ENCODE measurements around the gene LMO7.

Gene LMO7

GRCh38 chr13:75628801-75629200, 7.3 kb upstream of the LMO7 start:
- Histone ChIP-seq H3K9me3 (ENCODE audit: control insufficient read depth, low read depth, low read length) (no peaks in the 10 kb centered on the region), H3K9ac (ENCODE audit: low read length) (no peak overlapping the region), H3K4me1 (ENCODE audit: control insufficient read depth, low read depth, low read length) (no peaks in the 10 kb centered on the region), H3K27me3 (ENCODE audit: control insufficient read depth, insufficient read depth, low read length) (no peaks in the 10 kb centered on the region), H3K36me3 (ENCODE audit: control insufficient read depth, low read depth, low read length) (no peaks in the 10 kb centered on the region), H3K4me3 (ENCODE audit: low read length) (no peak overlapping the region), H3K27ac (ENCODE audit: low read length) (no peak overlapping the region)

GRCh38 chr13:75633285-75633684, 2.8 kb upstream of the LMO7 start:
- H3K4me3 ChIP-seq (ENCODE audit: low read length), result no peak overlapping the region
- H3K9ac ChIP-seq (ENCODE audit: low read length), result no peak overlapping the region
- H3K36me3 ChIP-seq (ENCODE audit: control insufficient read depth, low read depth, low read length), result no peaks in the 10 kb centered on the region
- peaks cover 10% of the 10 kb centered on the region for H3K4me1 ChIP-seq (ENCODE audit: control insufficient read depth, low read depth, low read length)
- H3K9me3 ChIP-seq (ENCODE audit: control insufficient read depth, low read depth, low read length), result no peaks in the 10 kb centered on the region
- no peak overlapping the region for H3K27ac ChIP-seq (ENCODE audit: low read length)
- peaks cover 34% of the 10 kb centered on the region for H3K27me3 ChIP-seq (ENCODE audit: control insufficient read depth, insufficient read depth, low read length)

GRCh38 chr13:75635101-75635827, 866 bp upstream of the LMO7 start:
- H3K9me3 ChIP-seq (ENCODE audit: control insufficient read depth, low read depth, low read length), result no peaks in the 10 kb centered on the region
- no peak overlapping the region for H3K27ac ChIP-seq (ENCODE audit: low read length)
- H3K27me3 ChIP-seq (ENCODE audit: control insufficient read depth, insufficient read depth, low read length), result peaks cover 46% of the 10 kb centered on the region
- H3K36me3 ChIP-seq (ENCODE audit: control insufficient read depth, low read depth, low read length), result no peaks in the 10 kb centered on the region
- peak overlapping the region; percentile 74 for H3K4me3 ChIP-seq (ENCODE audit: low read length)
- H3K9ac ChIP-seq (ENCODE audit: low read length), result peak overlapping the region; percentile 22
- peaks cover 13% of the 10 kb centered on the region for H3K4me1 ChIP-seq (ENCODE audit: control insufficient read depth, low read depth, low read length)

- H3K27ac ChIP-seq (ENCODE audit: low read length), result no peak overlapping the region
- H3K4me3 ChIP-seq (ENCODE audit: low read length), result peak overlapping the region; percentile 74
- H3K9ac ChIP-seq (ENCODE audit: low read length), result peak overlapping the region; percentile 30
- no peaks in the 10 kb centered on the region for H3K36me3 ChIP-seq (ENCODE audit: control insufficient read depth, low read depth, low read length)
- no peaks in the 10 kb centered on the region for H3K9me3 ChIP-seq (ENCODE audit: control insufficient read depth, low read depth, low read length)
- peaks cover 46% of the 10 kb centered on the region for H3K27me3 ChIP-seq (ENCODE audit: control insufficient read depth, insufficient read depth, low read length)
- peaks cover 14% of the 10 kb centered on the region for H3K4me1 ChIP-seq (ENCODE audit: control insufficient read depth, low read depth, low read length)
Measured at GRCh38 chr13:75636436-75637180, 478 bp downstream of the LMO7 start.

GRCh38 chr13:75637181-75637750, 1.1 kb downstream of the LMO7 start:
- Histone ChIP-seq H3K27ac (ENCODE audit: low read length) (no peak overlapping the region), H3K36me3 (ENCODE audit: control insufficient read depth, low read depth, low read length) (no peaks in the 10 kb centered on the region), H3K9ac (ENCODE audit: low read length) (no peak overlapping the region), H3K27me3 (ENCODE audit: control insufficient read depth, insufficient read depth, low read length) (peaks cover 46% of the 10 kb centered on the region), H3K9me3 (ENCODE audit: control insufficient read depth, low read depth, low read length) (no peaks in the 10 kb centered on the region), H3K4me1 (ENCODE audit: control insufficient read depth, low read depth, low read length) (peaks cover 14% of the 10 kb centered on the region), H3K4me3 (ENCODE audit: low read length) (peak overlapping the region; percentile 74)

- Histone ChIP-seq H3K9me3 (ENCODE audit: control insufficient read depth, low read depth, low read length) (no peaks in the 10 kb centered on the region), H3K9ac (ENCODE audit: low read length) (no peak overlapping the region), H3K27me3 (ENCODE audit: control insufficient read depth, insufficient read depth, low read length) (peaks cover 46% of the 10 kb centered on the region), H3K4me1 (ENCODE audit: control insufficient read depth, low read depth, low read length) (peaks cover 14% of the 10 kb centered on the region), H3K4me3 (ENCODE audit: low read length) (no peak overlapping the region), H3K27ac (ENCODE audit: low read length) (no peak overlapping the region), H3K36me3 (ENCODE audit: control insufficient read depth, low read depth, low read length) (no peaks in the 10 kb centered on the region)
Measured at GRCh38 chr13:75639454-75639853, 3.3 kb downstream of the LMO7 start.

- H3K4me3 ChIP-seq (ENCODE audit: low read length), result no peak overlapping the region
Measured at GRCh38 chr13:75641026-75641425, 4.9 kb downstream of the LMO7 start.

GRCh38 chr13:75643182-75643581, 7.1 kb downstream of the LMO7 start:
- Histone ChIP-seq H3K27me3 (ENCODE audit: control insufficient read depth, insufficient read depth, low read length) (peaks cover 13% of the 10 kb centered on the region), H3K27ac (ENCODE audit: low read length) (no peak overlapping the region), H3K36me3 (ENCODE audit: control insufficient read depth, low read depth, low read length) (no peaks in the 10 kb centered on the region), H3K4me3 (ENCODE audit: low read length) (no peak overlapping the region), H3K9me3 (ENCODE audit: control insufficient read depth, low read depth, low read length) (no peaks in the 10 kb centered on the region), H3K9ac (ENCODE audit: low read length) (no peak overlapping the region), H3K4me1 (ENCODE audit: control insufficient read depth, low read depth, low read length) (peaks cover 4% of the 10 kb centered on the region)

More at GRCh38 chr13:75641026-75641425, 4.9 kb downstream of the LMO7 start:
- H3K9me3 ChIP-seq (ENCODE audit: control insufficient read depth, low read depth, low read length), result no peaks in the 10 kb centered on the region
- peaks cover 33% of the 10 kb centered on the region for H3K27me3 ChIP-seq (ENCODE audit: control insufficient read depth, insufficient read depth, low read length)
- no peak overlapping the region for H3K27ac ChIP-seq (ENCODE audit: low read length)
- no peaks in the 10 kb centered on the region for H3K36me3 ChIP-seq (ENCODE audit: control insufficient read depth, low read depth, low read length)
- peaks cover 14% of the 10 kb centered on the region for H3K4me1 ChIP-seq (ENCODE audit: control insufficient read depth, low read depth, low read length)
- no peak overlapping the region for H3K9ac ChIP-seq (ENCODE audit: low read length)

- peaks cover 4% of the 10 kb centered on the region for H3K4me1 ChIP-seq (ENCODE audit: control insufficient read depth, low read depth, low read length)
- no peak overlapping the region for H3K4me3 ChIP-seq (ENCODE audit: low read length)
- H3K27me3 ChIP-seq (ENCODE audit: control insufficient read depth, insufficient read depth, low read length), result peaks cover 8% of the 10 kb centered on the region
- no peaks in the 10 kb centered on the region for H3K36me3 ChIP-seq (ENCODE audit: control insufficient read depth, low read depth, low read length)
- H3K9me3 ChIP-seq (ENCODE audit: control insufficient read depth, low read depth, low read length), result no peaks in the 10 kb centered on the region
- no peak overlapping the region for H3K27ac ChIP-seq (ENCODE audit: low read length)
- H3K9ac ChIP-seq (ENCODE audit: low read length), result no peak overlapping the region
Measured at GRCh38 chr13:75643693-75644092, 7.6 kb downstream of the LMO7 start.

GRCh38 chr13:75645141-75645540, 9.0 kb downstream of the LMO7 start:
- H3K27ac ChIP-seq (ENCODE audit: low read length), result no peak overlapping the region
- no peaks in the 10 kb centered on the region for H3K27me3 ChIP-seq (ENCODE audit: control insufficient read depth, insufficient read depth, low read length)
- peaks cover 2% of the 10 kb centered on the region for H3K4me1 ChIP-seq (ENCODE audit: control insufficient read depth, low read depth, low read length)
- H3K36me3 ChIP-seq (ENCODE audit: control insufficient read depth, low read depth, low read length), result no peaks in the 10 kb centered on the region
- no peak overlapping the region for H3K9ac ChIP-seq (ENCODE audit: low read length)
- H3K9me3 ChIP-seq (ENCODE audit: control insufficient read depth, low read depth, low read length), result no peaks in the 10 kb centered on the region
- H3K4me3 ChIP-seq (ENCODE audit: low read length), result no peak overlapping the region

- H3K4me3 ChIP-seq (ENCODE audit: low read length), result no peak overlapping the region
- H3K9me3 ChIP-seq (ENCODE audit: control insufficient read depth, low read depth, low read length), result no peaks in the 10 kb centered on the region
- H3K27me3 ChIP-seq (ENCODE audit: control insufficient read depth, insufficient read depth, low read length), result no peaks in the 10 kb centered on the region
- no peaks in the 10 kb centered on the region for H3K4me1 ChIP-seq (ENCODE audit: control insufficient read depth, low read depth, low read length)
- H3K36me3 ChIP-seq (ENCODE audit: control insufficient read depth, low read depth, low read length), result no peaks in the 10 kb centered on the region
- no peak overlapping the region for H3K9ac ChIP-seq (ENCODE audit: low read length)
- H3K27ac ChIP-seq (ENCODE audit: low read length), result no peak overlapping the region
Measured at GRCh38 chr13:75647126-75647784, 11.1 kb downstream of the LMO7 start.
